Measurements from ENCODE around the gene PRRT1B. TPM values are rescaled to one million over a fixed set of nuclear protein-coding genes. Genes with fewer than 3 reads are reported as not detected.

Gene PRRT1B
- total and polyA plus RNA-seq, 2 experiments from 2014 or later, result 0.24 TPM; not detected in 1

- Histone ChIP-seq H3K36me3 (ENCODE audit: insufficient read depth) (no peaks in the 10 kb centered on the region), H3K4me3 (no peak overlapping the region), H3F3A (replicated peaks; ENCODE audit: low read depth) (no peaks in the 10 kb centered on the region), H3K9me2 (ENCODE audit: insufficient read depth) (no peaks in the 10 kb centered on the region), H4K20me1 (replicated peaks; ENCODE audit: insufficient read depth) (no peaks in the 10 kb centered on the region), H2AFZ (no peak overlapping the region), H3K27ac (ENCODE audit: low read depth) (no peak overlapping the region), H3K79me2 (replicated peaks; ENCODE audit: insufficient read depth) (no peaks in the 10 kb centered on the region), H3K4me2 (no peak overlapping the region), H3K4me1 (ENCODE audit: insufficient read depth) (no peaks in the 10 kb centered on the region), H3K27me3 (ENCODE audit: insufficient read depth) (no peaks in the 10 kb centered on the region)
- Mint-ChIP-seq H3K27me3 (ENCODE audit: insufficient read depth, low read depth, poor library complexity) (peaks cover 19% of the 10 kb centered on the region), H3K4me3 (no peak overlapping the region), H3K36me3 (ENCODE audit: low read depth) (peaks cover 31% of the 10 kb centered on the region), H3K27ac (no peak overlapping the region), H3K4me1 (no peaks in the 10 kb centered on the region), H3K9me3 (no peaks in the 10 kb centered on the region; the same call in 2 of the 3 replicates)
- ATAC-seq (no peak), DNase-seq (ENCODE audit: low spot score) (no peak)
- no peak for TF ChIP-seq POLR2AphosphoS5 (IDR thresholded peaks at IDR 0.05; ENCODE audit: low read depth)
- TF ChIP-seq EZH2phosphoT487 (IDR thresholded peaks at IDR 0.05; ENCODE audit: unreplicated experiment), result no peak
- TF ChIP-seq ZNF462 (CRISPR knock-in tag; IDR thresholded peaks at IDR 0.05), result no peak
- TF ChIP-seq CTCF (conservative IDR thresholded peaks at IDR 0.05; ENCODE audit: low read depth in 2 of 2), result no peak
- TF ChIP-seq CREB1 (CRISPR knock-in tag; IDR thresholded peaks at IDR 0.05; ENCODE audit: low read depth), result no peak
- no peak for TF ChIP-seq ETS1 (IDR thresholded peaks at IDR 0.05)
- TF ChIP-seq STAT1 (IDR thresholded peaks at IDR 0.05; ENCODE audit: unreplicated experiment), result no peak
- TF ChIP-seq ZNF114 (CRISPR knock-in tag; IDR thresholded peaks at IDR 0.05), result no peak
Observed at GRCh38 chr9:131584858-131585257, 39.5 kb downstream of the PRRT1B start.

Measured in GM23338 (cell line).